H1 (cell line): ENCODE data around the gene NOL9. TPM values are rescaled to one million over a fixed set of nuclear protein-coding genes. Genes with fewer than 3 reads are reported as not detected.

Experiments
- CTCF ChIA-PET: fragments of 300-600 bp; sonication (Branson Sonifier 250); formaldehyde crosslinking; loops from one replicate; lab custom pipeline; 2021; ENCODE audit not compliant: partially characterized antibody; lab: Charles Lee
- POLR2A ChIA-PET: fragments of 300-600 bp; sonication (Branson Sonifier 250); formaldehyde crosslinking; loops from one replicate; lab custom pipeline; 2021; ENCODE audit warnings: inconsistent platforms; ENCODE audit not compliant: partially characterized antibody; lab: Charles Lee
- DNase-seq, 2 experiments: peaks; one replicate each; pipeline versions ENCODE4 v3.0.0 to v3.0.0-alpha.2; 2010 to 2022; ENCODE audit warnings: low spot score in 2 of 2, low read depth in 1 of 2, mixed read lengths in 1 of 2
- FAIRE-seq: peaks from 2 replicates; lab custom pipeline; 2011; peaks lifted over from hg19 to GRCh38; lab: Jason Lieb, UNC
- H2AFZ ChIP-seq: 2 replicates; pipeline ENCODE4 v1.8.1; 2012; ENCODE audit warnings: low read length, inconsistent platforms
- H2AK5ac ChIP-seq: 2 replicates; pipeline ENCODE4 v1.6.1; 2013; ENCODE audit warnings: low read depth, low read length
- H2BK120ac ChIP-seq: replicated peaks from 2 replicates; pipeline ENCODE3; 2013; ENCODE audit warnings: low read depth, low read length, inconsistent platforms
- H2BK12ac ChIP-seq: 2 replicates; pipeline ENCODE4 v1.6.1; 2013; ENCODE audit warnings: low read depth, low read length
- H2BK15ac ChIP-seq: 2 replicates; pipeline ENCODE4 v1.6.1; 2013; ENCODE audit warnings: low read length
- H2BK20ac ChIP-seq: 2 replicates; pipeline ENCODE4 v1.6.1; 2013; ENCODE audit warnings: low read length
- H2BK5ac ChIP-seq: 2 replicates; pipeline ENCODE4 v1.6.1; 2013; ENCODE audit warnings: low read depth, low read length
- H3K14ac ChIP-seq: 2 replicates; pipeline ENCODE4 v1.6.1; 2013; ENCODE audit warnings: inconsistent platforms; ENCODE audit not compliant: insufficient read length
- H3K18ac ChIP-seq: 2 replicates; pipeline ENCODE4 v1.6.1; 2013; ENCODE audit warnings: low read length; ENCODE audit errors: extremely low read depth
- H3K23ac ChIP-seq: 2 replicates; pipeline ENCODE4 v1.6.1; 2013; ENCODE audit warnings: inconsistent platforms; ENCODE audit not compliant: insufficient read length
- H3K23me2 ChIP-seq: 2 replicates; pipeline ENCODE4 v1.6.1; 2013; ENCODE audit warnings: low read depth, low read length
- H3K27ac ChIP-seq: 2 replicates; pipeline ENCODE4 v1.6.1; 2011; ENCODE audit warnings: low read depth, low read length, inconsistent platforms
- H3K27me3 ChIP-seq, 4 experiments: replicated peaks in 1 of 4; 1 replicate in 1 of 4; 2 replicates in 3 of 4; pipeline versions ENCODE4 v1.6.1 to v1.8.1; 2011 to 2013; ENCODE audit warnings: low read length in 3 of 4, mild to moderate bottlenecking in 3 of 4, inconsistent platforms in 2 of 4, mixed read lengths in 2 of 4, moderate library complexity in 1 of 4; ENCODE audit not compliant: control insufficient read depth in 3 of 4, insufficient read depth in 3 of 4; ENCODE audit errors: extremely low read depth in 1 of 4
- H3K36me3 ChIP-seq, 4 experiments: 2 replicates each; pipeline versions ENCODE4 v1.6.1 to v1.8.1; 2011 to 2013; ENCODE audit warnings: mild to moderate bottlenecking in 4 of 4, low read length in 3 of 4, moderate library complexity in 2 of 4, control low read depth in 1 of 4, inconsistent platforms in 1 of 4; ENCODE audit not compliant: insufficient read depth in 4 of 4, control insufficient read depth in 2 of 4
- H3K4ac ChIP-seq: replicated peaks from 2 replicates; pipeline ENCODE3; 2013; ENCODE audit warnings: low read length, low read depth, mixed read lengths, inconsistent platforms; ENCODE audit not compliant: insufficient read length
- H3K4me1 ChIP-seq, 4 experiments: replicated peaks in 1 of 4; 1 replicate in 1 of 4; 2 replicates in 3 of 4; pipeline versions ENCODE4 v1.6.1 to v1.8.1; 2011 to 2013; ENCODE audit warnings: low read length in 3 of 4, inconsistent platforms in 2 of 4, mixed read lengths in 1 of 4; ENCODE audit not compliant: insufficient read depth in 4 of 4, control insufficient read depth in 3 of 4
- H3K4me2 ChIP-seq, 2 experiments: 2 replicates each; pipeline versions ENCODE4 v1.6.1 to v1.8.1; 2011 to 2013; ENCODE audit warnings: low read depth in 2 of 2, low read length in 2 of 2, control low read depth in 1 of 2, inconsistent platforms in 1 of 2, mild to moderate bottlenecking in 1 of 2; ENCODE audit not compliant: insufficient read depth in 1 of 2
- H3K4me3 ChIP-seq, 4 experiments: fragments of 200-600, 300-600 bp in 1 of 4; sonication (generic), shearing (Covaris generic), sonication (Bioruptor Twin) in 1 of 4; 2 replicates each; pipeline versions ENCODE4 v1.5.1 to v1.8.1; 2011 to 2016; ENCODE audit warnings: low read length in 4 of 4, low read depth in 3 of 4, control low read depth in 2 of 4, inconsistent platforms in 2 of 4, mild to moderate bottlenecking in 2 of 4, mixed read lengths in 1 of 4, moderate library complexity in 1 of 4; ENCODE audit not compliant: insufficient read depth in 2 of 4; ENCODE audit errors: extremely low read depth in 1 of 4
- H3K56ac ChIP-seq: replicated peaks from 2 replicates; pipeline ENCODE3; 2013; ENCODE audit warnings: low read depth, mild to moderate bottlenecking, mixed read lengths, low read length, inconsistent platforms; ENCODE audit not compliant: insufficient read length
- H3K79me1 ChIP-seq: 2 replicates; pipeline ENCODE4 v1.6.1; 2013; ENCODE audit warnings: low read depth, low read length, control low read depth
- H3K79me2 ChIP-seq, 2 experiments: 2 replicates each; pipeline versions ENCODE4 v1.6.1 to v1.8.1; 2012 to 2013; ENCODE audit warnings: low read length in 2 of 2, mild to moderate bottlenecking in 2 of 2, inconsistent platforms in 1 of 2; ENCODE audit not compliant: insufficient read depth in 2 of 2, control insufficient read depth in 1 of 2
- H3K9ac ChIP-seq, 4 experiments: replicated peaks in 1 of 4; 1 replicate in 1 of 4; 2 replicates in 3 of 4; pipeline versions ENCODE4 v1.6.1 to v1.8.1; 2011 to 2013; ENCODE audit warnings: low read depth in 3 of 4, low read length in 3 of 4, control low read depth in 2 of 4, mild to moderate bottlenecking in 2 of 4, moderate library complexity in 2 of 4, inconsistent platforms in 1 of 4; ENCODE audit errors: extremely low read depth in 1 of 4
- H3K9me3 ChIP-seq, 2 experiments: 2 replicates each; pipeline versions ENCODE4 v1.6.1 to v1.8.1; 2012 to 2013; ENCODE audit warnings: mild to moderate bottlenecking in 2 of 2, moderate library complexity in 2 of 2, control low read depth in 1 of 2, inconsistent platforms in 1 of 2, low read depth in 1 of 2, low read length in 1 of 2, mixed read lengths in 1 of 2; ENCODE audit not compliant: insufficient read depth in 2 of 2
- H4K20me1 ChIP-seq, 2 experiments: replicated peaks in 1 of 2; 2 replicates each; pipeline versions ENCODE3 to v1.8.1; 2011 to 2013; ENCODE audit warnings: inconsistent platforms in 2 of 2, low read length in 2 of 2, mild to moderate bottlenecking in 1 of 2; ENCODE audit not compliant: insufficient read depth in 2 of 2, control insufficient read depth in 1 of 2
- H4K5ac ChIP-seq: 2 replicates; pipeline ENCODE4 v1.6.1; 2013; ENCODE audit warnings: low read length, low read depth, mixed read lengths, inconsistent platforms; ENCODE audit not compliant: insufficient read length
- H4K8ac ChIP-seq: 2 replicates; pipeline ENCODE4 v1.8.0; 2013; ENCODE audit warnings: mild to moderate bottlenecking, moderate library complexity, low read length, inconsistent platforms; ENCODE audit not compliant: insufficient read depth; ENCODE audit errors: extremely low read depth
- H4K91ac ChIP-seq: replicated peaks from 2 replicates; pipeline ENCODE3; 2013; ENCODE audit warnings: low read length, mixed read lengths, inconsistent platforms; ENCODE audit not compliant: insufficient read length
- CBX5 ChIP-seq: fragments of 300-800, 300-1000 bp; sonication (generic); IDR thresholded peaks from 2 replicates; pipeline ENCODE4 v1.7.1; 2016; ENCODE audit warnings: antibody characterized with exemption, low read length, low read depth
- CBX8 ChIP-seq: fragments of 300-800, 300-1000 bp; sonication (generic); IDR thresholded peaks from 2 replicates; pipeline ENCODE4 v1.7.1; 2016; ENCODE audit warnings: low read depth, low read length, borderline replicate concordance
- CEBPB ChIP-seq: IDR thresholded peaks from 2 replicates; pipeline ENCODE4 v1.6.1; 2012; ENCODE audit warnings: low read depth, low read length
- CHD1 ChIP-seq: IDR thresholded peaks from 2 replicates; pipeline ENCODE4 v1.6.1; 2012; ENCODE audit warnings: low read depth, low read length, improper control_type of control experiment
- CHD2 ChIP-seq: IDR thresholded peaks from 2 replicates; pipeline ENCODE4 v1.6.1; 2012; ENCODE audit warnings: low read length, improper control_type of control experiment
- GTF2F1 ChIP-seq: IDR thresholded peaks from 2 replicates; pipeline ENCODE4 v1.6.1; 2012; ENCODE audit warnings: low read depth, low read length, improper control_type of control experiment, borderline replicate concordance
- HDAC2 ChIP-seq, 2 experiments: fragments of 300-600 bp in 1 of 2; sonication (generic) in 1 of 2; IDR thresholded peaks; 2 replicates each; pipeline ENCODE4 v1.6.1; 2011 to 2012; ENCODE audit warnings: low read depth in 2 of 2, low read length in 2 of 2, mild to moderate bottlenecking in 2 of 2, moderate library complexity in 2 of 2, borderline replicate concordance in 1 of 2, inconsistent platforms in 1 of 2
- JUN ChIP-seq: IDR thresholded peaks from 2 replicates; pipeline ENCODE4 v1.6.1; 2011; ENCODE audit warnings: low read depth, mild to moderate bottlenecking, improper control_type of control experiment, low read length
- KDM5A ChIP-seq: fragments of 200-600 bp; IDR thresholded peaks from 2 replicates; pipeline ENCODE4 v1.7.1; 2012; ENCODE audit warnings: mild to moderate bottlenecking, low read length, inconsistent platforms, mixed read lengths
- POU5F1 ChIP-seq: IDR thresholded peaks from 2 replicates; pipeline ENCODE4 v1.6.1; 2011; ENCODE audit warnings: low read depth, mild to moderate bottlenecking, low read length, moderate library complexity
- RFX5 ChIP-seq: IDR thresholded peaks from 2 replicates; pipeline ENCODE4 v1.6.1; 2011; ENCODE audit warnings: low read depth, low read length, improper control_type of control experiment, borderline replicate concordance
- SP1 ChIP-seq: IDR thresholded peaks from 2 replicates; pipeline ENCODE4 v1.6.1; 2011; ENCODE audit warnings: low read depth, low read length
- SRF ChIP-seq: IDR thresholded peaks from 2 replicates; pipeline ENCODE4 v1.6.1; 2011; ENCODE audit warnings: mild to moderate bottlenecking, low read depth, low read length, moderate library complexity
- TCF12 ChIP-seq: IDR thresholded peaks from 2 replicates; pipeline ENCODE4 v1.6.1; 2011; ENCODE audit warnings: low read depth, mild to moderate bottlenecking, low read length
- ZNF274 ChIP-seq: IDR thresholded peaks from 2 replicates; pipeline ENCODE4 v1.7.0; 2012; ENCODE audit warnings: low read length, borderline replicate concordance; ENCODE audit errors: extremely low read depth
- WGBS, 2 experiments: shearing (Covaris generic) in 1 of 2; methylation state at CpG; one replicate each; pipeline versions ENCODE4 v1.1.6 to v1.1.7; 2013 to 2015; ENCODE audit warnings: low lambda C conversion rate in 2 of 2, mixed read lengths in 2 of 2, inconsistent platforms in 1 of 2, low coverage in 1 of 2, missing lambda C conversion rate in 1 of 2; ENCODE audit not compliant: insufficient replicate concordance in 2 of 2, insufficient coverage in 1 of 2, insufficient read length in 1 of 2; ENCODE audit errors: extremely low coverage in 1 of 2, missing lambda C conversion rate in 1 of 2; 5-methylcytosine and 5-hydroxymethylcytosine counted together
- polyA plus RNA-seq, 7 experiments: library from polyadenylated mRNA; depleted of rRNA in 3 of 7; stranded (reverse) in 5 of 7; unstranded in 2 of 7; fragments of >200 nt in 5 of 7; fragments of 200-250 nt in 2 of 7; gene quantifications; 1 replicate in 5 of 7; 2 replicates in 1 of 7; 4 replicates in 1 of 7; pipeline versions ENCODE4 v1.2.1 to v1.2.3, GENCODE V29; 2011 to 2013; ENCODE audit warnings: missing spikeins in 2 of 7, mixed read lengths in 2 of 7
- total RNA-seq: library from RNA; stranded (reverse); fragmentation: NEBNext Ultra II Directional; extraction: Animal tissue kit (Norgen Biotek cat#: 25700); gene quantifications from 2 replicates; pipeline ENCODE4 v1.2.1, GENCODE V29; 2021

NOL9 gene
- total and polyA plus RNA-seq, 2 of the 8 experiments (the other 6 are each of a cell fraction or from before 2014, with no cell fraction given), result 17.1 to 38.1 TPM

GRCh38 chr1:6473156-6473555 is 81.2 kb downstream of the NOL9 start:
- Histone ChIP-seq H3K4me1 (peaks cover 0 to 22% (median 14%) of the 10 kb centered on the region in 4 experiments; a peak in 6 of 7 replicates), H3K36me3 (peaks cover 5 to 18% (median 11%) of the 10 kb centered on the region in 4 experiments; a peak in 5 of 8 replicates), H3K4ac (no peak overlapping the region), H4K20me1 (peaks cover 5 to 12% of the 10 kb centered on the region in 2 experiments), H2AK5ac (no peak overlapping the region), H3K23me2 (no peaks in the 10 kb centered on the region), H3K79me2 (no peaks in the 10 kb centered on the region), H3K4me2 (no peak overlapping the region), H4K8ac (no peak overlapping the region), H3K9me3 (no peaks in the 10 kb centered on the region), H2BK120ac (no peak overlapping the region), H3K14ac (no peak overlapping the region), H2BK15ac (no peak overlapping the region), H2AFZ (no peak overlapping the region), H3K27ac (no peak overlapping the region), H2BK20ac (no peak overlapping the region), H3K18ac (no peak overlapping the region), H3K4me3 (no peak overlapping the region), H4K5ac (no peak overlapping the region), H3K9ac (no peak overlapping the region), H4K91ac (no peak overlapping the region), H3K27me3 (no peaks in the 10 kb centered on the region; a peak in 1 of 7 replicates), H2BK5ac (0 out of 2 replicates have a peak overlapping the region, but pooled peaks have one; percentile 48), H3K56ac (no peak overlapping the region), H3K23ac (no peak overlapping the region), H2BK12ac (no peak overlapping the region), H3K79me1 (no peaks in the 10 kb centered on the region)
- no peak for DNase-seq
- ChIA-PET CTCF (interaction anchor here (0.5 to 6.1 kb wide), 18 partner anchors 11 to 848 kb away, joined by 3 to 79 read pairs (median 5); partner anchors contain the start of gene PLEKHG5), POLR2A (interaction anchor here (0.8 to 13.7 kb wide), 6 partner anchors 11 to 36 kb away, joined by 3 to 123 read pairs (median 6); no protein-coding TSS in a partner anchor)
- WGBS, 2 experiments, result 87% methylated on average over 4 of the region's 18 CpGs; no CpG with 5 or more reads in 1 of the 2 experiments
- no peak for FAIRE-seq
- no peak for TF ChIP-seq CHD1
- TF ChIP-seq CBX5, result no peak
- no peak for TF ChIP-seq CBX8
- no peak for TF ChIP-seq POU5F1
- no peak for TF ChIP-seq HDAC2 (IDR thresholded peaks at IDR 0.05; ENCODE audit: borderline replicate concordance in 1 of 2, low read depth in 2 of 2, low read length in 2 of 2)
- TF ChIP-seq KDM5A, result no peak
- TF ChIP-seq CEBPB, result no peak
- no peak for TF ChIP-seq ZNF274
- no peak for TF ChIP-seq SRF
- no peak for TF ChIP-seq SP1
- no peak for TF ChIP-seq RFX5
- no peak for TF ChIP-seq GTF2F1
- no peak for TF ChIP-seq CHD2
- TF ChIP-seq JUN, result no peak
- TF ChIP-seq TCF12, result no peak
